DOHH2 (cell line): ENCODE data around the gene SOX5.
"Not testable (repeated sequence)": the region's sequence is repeated elsewhere in the genome, so short reads cannot be mapped to it uniquely, and the experiment has no call there.

ENCODE experiments used
- H3F3A ChIP-seq: fragments of 200-600 bp; sonication (generic), shearing (Covaris generic); 2 replicates; pipeline ENCODE4 v1.6.0; 2016; ENCODE audit warnings: antibody characterized with exemption, mild to moderate bottlenecking; ENCODE audit not compliant: control insufficient read depth, insufficient read depth
- H3K27ac ChIP-seq: fragments of 200-600 bp; sonication (generic); 2 replicates; pipeline ENCODE4 v1.5.1; 2014; ENCODE audit warnings: low read depth, mild to moderate bottlenecking, low read length, moderate library complexity
- H3K27me3 ChIP-seq: fragments of 200-600 bp; sonication (generic); 2 replicates; pipeline ENCODE4 v1.6.1; 2014; ENCODE audit warnings: mild to moderate bottlenecking, low read length, mixed read lengths; ENCODE audit not compliant: control insufficient read depth
- H3K36me3 ChIP-seq: fragments of 200-600 bp; sonication (generic); 2 replicates; pipeline ENCODE4 v1.6.1; 2014; ENCODE audit warnings: mild to moderate bottlenecking, low read length, moderate library complexity, mixed read lengths; ENCODE audit not compliant: control insufficient read depth
- H3K4me1 ChIP-seq: fragments of 200-600 bp; sonication (generic); 2 replicates; pipeline ENCODE4 v1.6.1; 2014; ENCODE audit warnings: mild to moderate bottlenecking, low read length, mixed read lengths; ENCODE audit not compliant: control insufficient read depth
- H3K4me2 ChIP-seq: fragments of 200-600 bp; sonication (generic); 2 replicates; pipeline ENCODE4 v1.6.0; 2014; ENCODE audit warnings: mild to moderate bottlenecking, low read length, moderate library complexity
- H3K4me3 ChIP-seq: fragments of 200-600 bp; sonication (generic); 2 replicates; pipeline ENCODE4 v1.5.1; 2014; ENCODE audit warnings: mild to moderate bottlenecking, low read length, mixed read lengths
- H3K79me2 ChIP-seq: fragments of 200-600 bp; sonication (generic); 2 replicates; pipeline ENCODE4 v1.6.1; 2014; ENCODE audit warnings: mild to moderate bottlenecking, low read length, mixed read lengths; ENCODE audit not compliant: control insufficient read depth
- H3K9me2 ChIP-seq: fragments of 200-600 bp; sonication (generic); replicated peaks from 2 replicates; pipeline ENCODE4 v1.6.1; 2014; ENCODE audit warnings: mild to moderate bottlenecking, low read length, mixed read lengths; ENCODE audit not compliant: control insufficient read depth
- H3K9me3 ChIP-seq: fragments of 200-600 bp; sonication (generic); 2 replicates; pipeline ENCODE4 v1.6.1; 2014; ENCODE audit warnings: antibody characterized with exemption, low read length, mixed read lengths; ENCODE audit not compliant: control insufficient read depth, insufficient read depth
- H4K20me1 ChIP-seq: fragments of 200-600 bp; sonication (generic); 2 replicates; pipeline ENCODE4 v1.6.0; 2014; ENCODE audit warnings: low read depth, mild to moderate bottlenecking, antibody characterized with exemption, low read length, moderate library complexity; ENCODE audit not compliant: control insufficient read depth, insufficient read depth
- EZH2phosphoT487 ChIP-seq: fragments of 200-600 bp; sonication (generic); IDR thresholded peaks from 2 replicates; pipeline ENCODE4 v1.6.1; 2017; ENCODE audit warnings: borderline replicate concordance, mild to moderate bottlenecking, antibody characterized with exemption, low read length, moderate library complexity, mixed read lengths
- TF ChIP-seq, protein P1 (sequence below): fragments of 200-600 bp; sonication (generic); IDR thresholded peaks from one replicate; pipeline ENCODE4 v1.5.1; 2014; ENCODE audit warnings: antibody characterized with exemption, mild to moderate bottlenecking, low read depth, low read length; ENCODE audit not compliant: poor library complexity, severe bottlenecking

Gene SOX5

GRCh38 chr12:23493672-23494071 is 455.8 kb downstream of the SOX5 start:
- no peak overlapping the region for H3K4me2 ChIP-seq
- TF ChIP-seq EZH2phosphoT487 = no peak
- TF ChIP-seq, protein P1, sequence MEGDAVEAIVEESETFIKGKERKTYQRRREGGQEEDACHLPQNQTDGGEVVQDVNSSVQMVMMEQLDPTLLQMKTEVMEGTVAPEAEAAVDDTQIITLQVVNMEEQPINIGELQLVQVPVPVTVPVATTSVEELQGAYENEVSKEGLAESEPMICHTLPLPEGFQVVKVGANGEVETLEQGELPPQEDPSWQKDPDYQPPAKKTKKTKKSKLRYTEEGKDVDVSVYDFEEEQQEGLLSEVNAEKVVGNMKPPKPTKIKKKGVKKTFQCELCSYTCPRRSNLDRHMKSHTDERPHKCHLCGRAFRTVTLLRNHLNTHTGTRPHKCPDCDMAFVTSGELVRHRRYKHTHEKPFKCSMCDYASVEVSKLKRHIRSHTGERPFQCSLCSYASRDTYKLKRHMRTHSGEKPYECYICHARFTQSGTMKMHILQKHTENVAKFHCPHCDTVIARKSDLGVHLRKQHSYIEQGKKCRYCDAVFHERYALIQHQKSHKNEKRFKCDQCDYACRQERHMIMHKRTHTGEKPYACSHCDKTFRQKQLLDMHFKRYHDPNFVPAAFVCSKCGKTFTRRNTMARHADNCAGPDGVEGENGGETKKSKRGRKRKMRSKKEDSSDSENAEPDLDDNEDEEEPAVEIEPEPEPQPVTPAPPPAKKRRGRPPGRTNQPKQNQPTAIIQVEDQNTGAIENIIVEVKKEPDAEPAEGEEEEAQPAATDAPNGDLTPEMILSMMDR = no peak
- no peaks in the 10 kb centered on the region for H3K9me3 ChIP-seq
- no peaks in the 10 kb centered on the region for H3K79me2 ChIP-seq
- no peaks in the 10 kb centered on the region for H3K9me2 ChIP-seq
- no peaks in the 10 kb centered on the region for H4K20me1 ChIP-seq
- H3F3A ChIP-seq = no peaks in the 10 kb centered on the region
- H3K27ac ChIP-seq = no peak overlapping the region
- H3K4me3 ChIP-seq = no peak overlapping the region
- H3K27me3 ChIP-seq = no peaks in the 10 kb centered on the region
- no peaks in the 10 kb centered on the region for H3K4me1 ChIP-seq
- no peaks in the 10 kb centered on the region for H3K36me3 ChIP-seq

DNA sequence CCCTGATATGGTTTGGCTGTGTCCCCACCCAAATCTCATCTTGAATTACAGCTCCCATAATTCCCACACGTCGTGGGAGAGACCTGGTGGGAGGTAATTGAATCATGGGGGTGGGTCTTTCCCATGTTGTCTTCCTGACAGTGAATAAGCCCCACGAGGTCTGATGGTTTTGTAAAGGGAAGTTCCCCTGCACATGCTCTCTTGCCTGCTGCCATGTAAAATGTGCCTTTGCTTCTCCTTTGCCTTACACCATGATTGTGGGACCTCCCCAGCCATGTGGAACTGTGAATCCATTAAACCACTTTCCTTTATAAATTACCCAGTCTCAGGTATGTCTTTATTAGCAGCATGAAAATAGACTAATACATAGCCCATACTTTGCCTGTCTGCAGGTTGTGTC is 458.4 kb downstream of the SOX5 start:
- not testable (repeated sequence) for H3K79me2 ChIP-seq, H3F3A ChIP-seq, H3K9me3 ChIP-seq, H3K4me1 ChIP-seq, H4K20me1 ChIP-seq, H3K36me3 ChIP-seq, H3K27ac ChIP-seq, H3K4me2 ChIP-seq, H3K4me3 ChIP-seq, H3K9me2 ChIP-seq, H3K27me3 ChIP-seq

DNA sequence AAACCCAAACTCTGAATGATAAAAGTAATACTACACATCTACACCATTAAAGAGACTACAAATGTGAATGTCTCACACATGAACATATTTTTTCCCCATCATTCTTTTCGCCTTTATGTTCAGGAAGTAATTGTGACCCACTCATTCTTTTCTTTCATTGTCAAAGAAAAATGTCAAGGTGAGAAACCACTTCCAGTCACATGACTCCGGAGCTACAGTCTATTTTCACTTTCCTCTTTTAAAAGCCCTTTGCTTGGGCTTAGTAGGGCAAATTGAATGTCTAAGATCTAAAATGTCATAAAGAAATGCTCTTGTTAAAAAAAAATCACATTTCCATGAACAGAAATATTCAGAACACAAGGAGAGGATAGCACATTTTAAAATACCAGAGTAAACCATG is 461.3 kb downstream of the SOX5 start:
- no peaks in the 10 kb centered on the region for H3K9me3 ChIP-seq
- no peak overlapping the region for H3K4me2 ChIP-seq
- H3K9me2 ChIP-seq = no peaks in the 10 kb centered on the region
- TF ChIP-seq, protein P1 = no peak
- no peak for TF ChIP-seq EZH2phosphoT487
- H4K20me1 ChIP-seq = no peaks in the 10 kb centered on the region
- no peaks in the 10 kb centered on the region for H3K4me1 ChIP-seq
- H3K79me2 ChIP-seq = no peaks in the 10 kb centered on the region
- no peak overlapping the region for H3K27ac ChIP-seq
- H3K27me3 ChIP-seq = no peaks in the 10 kb centered on the region
- H3K36me3 ChIP-seq = no peaks in the 10 kb centered on the region
- H3K4me3 ChIP-seq = no peak overlapping the region
- H3F3A ChIP-seq = no peaks in the 10 kb centered on the region

GRCh38 chr12:23484238-23484637 is 465.2 kb downstream of the SOX5 start:
- Histone ChIP-seq H3K27ac (no peak overlapping the region), H3K9me2 (no peaks in the 10 kb centered on the region), H3K4me2 (no peak overlapping the region), H3K36me3 (no peaks in the 10 kb centered on the region), H3K79me2 (no peaks in the 10 kb centered on the region), H3K27me3 (no peaks in the 10 kb centered on the region), H4K20me1 (no peaks in the 10 kb centered on the region), H3K4me1 (no peaks in the 10 kb centered on the region), H3K4me3 (no peak overlapping the region), H3F3A (no peaks in the 10 kb centered on the region), H3K9me3 (no peaks in the 10 kb centered on the region)
- TF ChIP-seq, protein P1 = no peak
- no peak for TF ChIP-seq EZH2phosphoT487
